Measurements from ENCODE around the gene S100B. TPM values are rescaled to one million over a fixed set of nuclear protein-coding genes. Genes with fewer than 3 reads are reported as not detected.

S100B gene
- total and polyA plus RNA-seq, 9 of the 15 experiments (the other 6 are each of a cell fraction or from before 2014, with no cell fraction given), result not detected

- TF ChIP-seq RBM17 (IDR thresholded peaks at IDR 0.05; ENCODE audit: borderline replicate concordance, low read depth, low read length) (no peak), ZNF318 (IDR thresholded peaks at IDR 0.05; ENCODE audit: borderline replicate concordance in 1 of 2, low read depth in 1 of 2) (peak in 1 of 2 experiments; percentile 90; a peak in 1 of 4 replicates), MTA3 (IDR thresholded peaks at IDR 0.05; ENCODE audit: borderline replicate concordance) (no peak), SREBF2 (CRISPR knock-in tag; IDR thresholded peaks at IDR 0.05) (no peak), MCM7 (IDR thresholded peaks at IDR 0.05) (no peak)
Observed at GRCh38 chr21:46636550-46637285, 31.8 kb upstream of the S100B start (continued).

Data from K562 (cell line).